Measurements from ENCODE around the gene CPSF3. TPM values are rescaled to one million over a fixed set of nuclear protein-coding genes. Genes with fewer than 3 reads are reported as not detected.

Gene CPSF3
- total and polyA plus RNA-seq, 2 of the 13 experiments (the other 11 are each of a cell fraction or from before 2014, with no cell fraction given), result 19.8 to 93.0 TPM

DNA sequence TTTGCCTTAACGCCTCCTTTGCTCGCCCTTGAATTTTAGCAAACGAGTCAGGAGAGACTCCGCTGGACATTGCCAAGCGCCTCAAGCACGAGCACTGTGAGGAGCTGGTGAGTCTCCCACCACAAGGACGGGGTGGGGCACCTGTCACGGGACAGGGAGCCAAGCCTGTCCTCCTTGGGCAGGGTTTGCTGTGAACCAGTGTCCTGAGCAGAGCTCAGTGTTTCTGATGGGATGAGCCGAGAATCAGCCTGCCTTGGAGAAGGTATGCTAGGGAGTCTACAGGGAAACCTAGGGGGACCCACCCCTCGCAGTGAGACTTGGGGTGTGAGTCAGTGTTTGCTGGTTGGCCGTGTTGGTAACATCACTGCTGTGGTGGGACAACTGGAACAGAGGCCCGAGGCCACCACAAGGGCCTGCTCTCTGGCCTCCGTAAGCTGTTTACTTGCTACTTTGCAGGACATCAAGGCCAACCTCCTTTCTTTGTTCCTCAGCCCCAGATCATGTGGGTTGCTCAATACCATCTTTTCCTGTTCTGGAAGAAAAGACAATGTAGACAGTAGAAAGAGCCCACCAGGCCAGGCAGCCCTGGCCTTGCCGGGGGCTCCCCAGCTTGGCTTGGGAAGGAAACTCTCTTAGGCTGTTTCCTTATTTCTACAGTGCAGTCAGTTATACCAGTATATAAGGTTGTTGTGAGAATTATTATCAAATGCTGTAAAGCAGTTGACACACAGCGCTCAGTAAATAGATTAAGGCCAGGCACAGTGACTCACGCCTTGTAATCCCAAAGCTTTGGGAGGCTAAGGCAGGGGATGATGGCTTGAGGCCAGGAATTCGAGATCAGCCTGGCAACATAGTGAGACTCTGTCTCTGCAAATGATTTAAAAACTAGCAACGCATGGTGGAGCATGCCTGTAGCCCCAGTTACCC lies 42.5 kb upstream of the CPSF3 start (continued):
- TF ChIP-seq ZBTB43 (CRISPR knock-in tag; conservative IDR thresholded peaks at IDR 0.05) (peak; percentile 49; the same call in 1 of the 2 replicates), TAF15 (IDR thresholded peaks at IDR 0.05; ENCODE audit: low read depth, low read length, poor library complexity, severe bottlenecking) (no peak), GZF1 (CRISPR knock-in tag; IDR thresholded peaks at IDR 0.05) (no peak), TMF1 (CRISPR knock-in tag; IDR thresholded peaks at IDR 0.05; ENCODE audit: low read depth) (no peak), ZNF710 (CRISPR knock-in tag; IDR thresholded peaks at IDR 0.05; ENCODE audit: borderline replicate concordance) (peak; percentile 97), ZNF350 (CRISPR knock-in tag; IDR thresholded peaks at IDR 0.05; ENCODE audit: borderline replicate concordance, low read depth) (peak; percentile 84; the same call in 1 of the 2 replicates), U2AF1 (optimal IDR thresholded peaks at IDR 0.05; ENCODE audit: low read depth, low read length) (no peak), IRF2 (CRISPR knock-in tag; IDR thresholded peaks at IDR 0.05) (0 out of 2 replicates have a peak, but pooled peaks have one; percentile 13), ZNF224 (CRISPR knock-in tag; IDR thresholded peaks at IDR 0.05) (no peak), ZNF713 (CRISPR knock-in tag; IDR thresholded peaks at IDR 0.05) (no peak), TBX3 (IDR thresholded peaks at IDR 0.05; ENCODE audit: borderline replicate concordance) (no peak), IKZF4 (CRISPR knock-in tag; IDR thresholded peaks at IDR 0.05; ENCODE audit: borderline replicate concordance, low read depth, not compliant biosample characterization) (no peak), AHR (CRISPR knock-in tag; IDR thresholded peaks at IDR 0.05) (no peak), ZFP1 (CRISPR knock-in tag; IDR thresholded peaks at IDR 0.05) (no peak), BRCA1 (CRISPR knock-in tag; IDR thresholded peaks at IDR 0.05) (no peak)
- TF ChIP-seq, protein P1, sequence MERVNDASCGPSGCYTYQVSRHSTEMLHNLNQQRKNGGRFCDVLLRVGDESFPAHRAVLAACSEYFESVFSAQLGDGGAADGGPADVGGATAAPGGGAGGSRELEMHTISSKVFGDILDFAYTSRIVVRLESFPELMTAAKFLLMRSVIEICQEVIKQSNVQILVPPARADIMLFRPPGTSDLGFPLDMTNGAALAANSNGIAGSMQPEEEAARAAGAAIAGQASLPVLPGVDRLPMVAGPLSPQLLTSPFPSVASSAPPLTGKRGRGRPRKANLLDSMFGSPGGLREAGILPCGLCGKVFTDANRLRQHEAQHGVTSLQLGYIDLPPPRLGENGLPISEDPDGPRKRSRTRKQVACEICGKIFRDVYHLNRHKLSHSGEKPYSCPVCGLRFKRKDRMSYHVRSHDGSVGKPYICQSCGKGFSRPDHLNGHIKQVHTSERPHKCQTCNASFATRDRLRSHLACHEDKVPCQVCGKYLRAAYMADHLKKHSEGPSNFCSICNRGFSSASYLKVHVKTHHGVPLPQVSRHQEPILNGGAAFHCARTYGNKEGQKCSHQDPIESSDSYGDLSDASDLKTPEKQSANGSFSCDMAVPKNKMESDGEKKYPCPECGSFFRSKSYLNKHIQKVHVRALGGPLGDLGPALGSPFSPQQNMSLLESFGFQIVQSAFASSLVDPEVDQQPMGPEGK (CRISPR knock-in tag; IDR thresholded peaks at IDR 0.05), result peak; percentile 54
- TF ChIP-seq, protein P2, sequence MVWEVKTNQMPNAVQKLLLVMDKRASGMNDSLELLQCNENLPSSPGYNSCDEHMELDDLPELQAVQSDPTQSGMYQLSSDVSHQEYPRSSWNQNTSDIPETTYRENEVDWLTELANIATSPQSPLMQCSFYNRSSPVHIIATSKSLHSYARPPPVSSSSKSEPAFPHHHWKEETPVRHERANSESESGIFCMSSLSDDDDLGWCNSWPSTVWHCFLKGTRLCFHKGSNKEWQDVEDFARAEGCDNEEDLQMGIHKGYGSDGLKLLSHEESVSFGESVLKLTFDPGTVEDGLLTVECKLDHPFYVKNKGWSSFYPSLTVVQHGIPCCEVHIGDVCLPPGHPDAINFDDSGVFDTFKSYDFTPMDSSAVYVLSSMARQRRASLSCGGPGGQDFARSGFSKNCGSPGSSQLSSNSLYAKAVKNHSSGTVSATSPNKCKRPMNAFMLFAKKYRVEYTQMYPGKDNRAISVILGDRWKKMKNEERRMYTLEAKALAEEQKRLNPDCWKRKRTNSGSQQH (CRISPR knock-in tag; IDR thresholded peaks at IDR 0.05; ENCODE audit: low read depth), result no peak
- TF ChIP-seq, protein P3, sequence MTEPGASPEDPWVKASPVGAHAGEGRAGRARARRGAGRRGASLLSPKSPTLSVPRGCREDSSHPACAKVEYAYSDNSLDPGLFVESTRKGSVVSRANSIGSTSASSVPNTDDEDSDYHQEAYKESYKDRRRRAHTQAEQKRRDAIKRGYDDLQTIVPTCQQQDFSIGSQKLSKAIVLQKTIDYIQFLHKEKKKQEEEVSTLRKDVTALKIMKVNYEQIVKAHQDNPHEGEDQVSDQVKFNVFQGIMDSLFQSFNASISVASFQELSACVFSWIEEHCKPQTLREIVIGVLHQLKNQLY (CRISPR knock-in tag; IDR thresholded peaks at IDR 0.05), result 0 out of 2 replicates have a peak, but pooled peaks have one; percentile 20
- TF ChIP-seq, protein P4, sequence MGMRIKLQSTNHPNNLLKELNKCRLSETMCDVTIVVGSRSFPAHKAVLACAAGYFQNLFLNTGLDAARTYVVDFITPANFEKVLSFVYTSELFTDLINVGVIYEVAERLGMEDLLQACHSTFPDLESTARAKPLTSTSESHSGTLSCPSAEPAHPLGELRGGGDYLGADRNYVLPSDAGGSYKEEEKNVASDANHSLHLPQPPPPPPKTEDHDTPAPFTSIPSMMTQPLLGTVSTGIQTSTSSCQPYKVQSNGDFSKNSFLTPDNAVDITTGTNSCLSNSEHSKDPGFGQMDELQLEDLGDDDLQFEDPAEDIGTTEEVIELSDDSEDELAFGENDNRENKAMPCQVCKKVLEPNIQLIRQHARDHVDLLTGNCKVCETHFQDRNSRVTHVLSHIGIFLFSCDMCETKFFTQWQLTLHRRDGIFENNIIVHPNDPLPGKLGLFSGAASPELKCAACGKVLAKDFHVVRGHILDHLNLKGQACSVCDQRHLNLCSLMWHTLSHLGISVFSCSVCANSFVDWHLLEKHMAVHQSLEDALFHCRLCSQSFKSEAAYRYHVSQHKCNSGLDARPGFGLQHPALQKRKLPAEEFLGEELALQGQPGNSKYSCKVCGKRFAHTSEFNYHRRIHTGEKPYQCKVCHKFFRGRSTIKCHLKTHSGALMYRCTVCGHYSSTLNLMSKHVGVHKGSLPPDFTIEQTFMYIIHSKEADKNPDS (CRISPR knock-in tag; IDR thresholded peaks at IDR 0.05), result no peak
